ENCODE measurements around the gene FRAS1. TPM values are rescaled to one million over a fixed set of nuclear protein-coding genes. Genes with fewer than 3 reads are reported as not detected.

The FRAS1 gene
- total RNA-seq, 4 donors from 2014 or later, result 3.2 to 4.1 (median 3.4) TPM

DNA sequence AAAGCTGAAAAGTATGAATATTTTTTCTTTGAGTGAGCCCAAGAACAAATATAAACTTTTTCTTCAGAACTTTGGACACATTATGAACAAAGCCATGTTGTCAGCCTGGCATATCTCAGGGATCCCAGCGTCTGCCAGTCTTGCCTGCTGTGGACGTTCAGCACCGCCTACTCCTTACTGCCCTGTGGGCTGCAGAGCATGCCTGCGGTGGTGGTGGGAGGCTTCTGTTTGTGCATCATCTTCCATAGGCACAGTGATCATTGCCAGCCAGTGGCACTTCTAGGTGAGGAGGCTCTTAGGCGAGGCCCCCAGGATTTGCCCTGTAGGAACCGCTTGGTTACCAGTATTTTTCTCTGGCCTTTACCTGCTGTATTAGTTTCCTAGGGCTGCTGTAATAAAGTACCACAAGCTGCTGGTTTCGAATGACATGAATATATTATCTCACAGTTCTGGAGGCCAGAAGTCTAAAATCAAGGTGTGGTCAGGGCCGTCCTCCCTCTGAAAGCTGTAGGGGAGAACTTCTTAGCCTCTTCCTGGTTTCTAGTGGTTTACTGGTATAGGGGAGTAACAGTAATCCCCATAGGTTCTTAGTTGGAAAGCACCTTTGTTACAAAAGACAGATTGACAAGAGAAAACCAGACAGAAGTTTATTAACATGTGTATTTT lies 509.8 kb downstream of the FRAS1 start:
- Histone ChIP-seq H3K9me3 (no peaks in the 10 kb centered on the region), H3K4me3 (no peak overlapping the region), H3K4me1 (peaks cover 0 to 9% (median 0%) of the 10 kb centered on the region in 4 donors), H3K27ac (no peak overlapping the region), H3K27me3 (no peaks in the 10 kb centered on the region), H3K36me3 (no peaks in the 10 kb centered on the region)
- TF ChIP-seq, protein P1, sequence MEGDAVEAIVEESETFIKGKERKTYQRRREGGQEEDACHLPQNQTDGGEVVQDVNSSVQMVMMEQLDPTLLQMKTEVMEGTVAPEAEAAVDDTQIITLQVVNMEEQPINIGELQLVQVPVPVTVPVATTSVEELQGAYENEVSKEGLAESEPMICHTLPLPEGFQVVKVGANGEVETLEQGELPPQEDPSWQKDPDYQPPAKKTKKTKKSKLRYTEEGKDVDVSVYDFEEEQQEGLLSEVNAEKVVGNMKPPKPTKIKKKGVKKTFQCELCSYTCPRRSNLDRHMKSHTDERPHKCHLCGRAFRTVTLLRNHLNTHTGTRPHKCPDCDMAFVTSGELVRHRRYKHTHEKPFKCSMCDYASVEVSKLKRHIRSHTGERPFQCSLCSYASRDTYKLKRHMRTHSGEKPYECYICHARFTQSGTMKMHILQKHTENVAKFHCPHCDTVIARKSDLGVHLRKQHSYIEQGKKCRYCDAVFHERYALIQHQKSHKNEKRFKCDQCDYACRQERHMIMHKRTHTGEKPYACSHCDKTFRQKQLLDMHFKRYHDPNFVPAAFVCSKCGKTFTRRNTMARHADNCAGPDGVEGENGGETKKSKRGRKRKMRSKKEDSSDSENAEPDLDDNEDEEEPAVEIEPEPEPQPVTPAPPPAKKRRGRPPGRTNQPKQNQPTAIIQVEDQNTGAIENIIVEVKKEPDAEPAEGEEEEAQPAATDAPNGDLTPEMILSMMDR (IDR thresholded peaks at IDR 0.05), result no peak
- no peak for TF ChIP-seq POLR2A (IDR thresholded peaks at IDR 0.05)
- no peak for DNase-seq

DNA sequence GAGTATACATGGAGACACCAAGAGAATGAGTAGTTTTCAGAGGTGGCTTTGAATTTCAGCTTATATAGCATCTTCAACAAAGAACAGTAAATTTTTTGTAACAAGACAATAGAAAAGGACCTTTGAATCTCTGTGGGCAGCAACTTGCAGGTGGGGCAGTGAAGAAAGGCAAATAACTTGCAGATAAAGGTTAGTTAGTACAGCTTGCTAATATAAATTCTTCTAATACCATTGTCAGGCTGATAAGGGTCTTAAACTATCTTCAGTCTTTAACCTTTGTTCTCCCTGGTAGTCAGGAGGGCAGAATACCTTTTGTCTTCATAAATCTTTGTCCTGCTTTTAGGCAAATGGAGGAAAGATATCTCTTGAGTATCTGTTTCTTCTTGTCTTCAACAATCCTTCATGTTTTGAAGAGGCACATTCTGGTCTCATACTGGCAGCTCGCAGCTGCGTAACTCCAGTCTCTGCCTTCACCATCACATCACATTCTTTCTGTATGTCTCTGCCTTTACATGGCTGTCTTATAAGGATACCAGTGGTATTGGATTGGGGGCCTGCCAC lies 510.5 kb downstream of the FRAS1 start:
- no peak overlapping the region for H3K27ac ChIP-seq
- no peaks in the 10 kb centered on the region for H3K9me3 ChIP-seq
- H3K27me3 ChIP-seq, result no peaks in the 10 kb centered on the region
- no peaks in the 10 kb centered on the region for H3K36me3 ChIP-seq
- no peak for DNase-seq
- peaks cover 0 to 9% (median 0%) of the 10 kb centered on the region in 4 donors for H3K4me1 ChIP-seq
- TF ChIP-seq POLR2A (IDR thresholded peaks at IDR 0.05), result no peak
- TF ChIP-seq, protein P1 (IDR thresholded peaks at IDR 0.05), result no peak
- H3K4me3 ChIP-seq, result no peak overlapping the region

DNA sequence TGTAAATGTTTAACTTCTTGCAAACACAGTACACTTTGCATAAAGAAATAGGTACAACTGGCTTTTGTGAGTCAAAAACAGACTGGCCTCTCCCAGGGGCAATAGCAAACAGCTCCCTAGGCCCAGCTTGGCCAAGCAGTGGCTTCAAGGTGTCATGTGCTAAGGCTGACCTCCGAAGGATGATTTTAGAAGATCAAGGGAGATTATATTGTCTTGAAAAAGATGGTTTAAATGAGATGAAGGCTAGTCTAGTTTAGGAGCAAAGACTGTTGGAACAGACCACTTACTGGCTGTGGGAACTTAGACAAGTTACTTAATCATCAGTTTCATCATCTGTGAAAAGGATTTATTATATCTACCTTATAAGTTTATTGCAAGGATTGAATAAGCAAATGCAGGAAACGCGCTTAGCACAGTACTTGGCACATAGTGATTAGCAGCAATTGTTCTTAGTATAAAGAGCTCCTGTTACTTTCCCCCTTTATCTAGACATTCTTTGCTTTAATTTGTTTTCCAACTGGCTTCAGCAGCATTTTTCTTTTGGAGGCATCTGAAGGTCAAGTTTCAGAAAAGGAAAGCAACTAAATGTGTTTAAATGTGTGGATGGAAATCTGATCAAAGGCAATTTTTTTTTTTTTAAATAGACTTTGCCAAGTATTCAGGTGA lies 511.6 kb downstream of the FRAS1 start:
- no peak overlapping the region for H3K27ac ChIP-seq
- no peaks in the 10 kb centered on the region for H3K36me3 ChIP-seq
- no peaks in the 10 kb centered on the region for H3K27me3 ChIP-seq
- TF ChIP-seq, protein P1 (IDR thresholded peaks at IDR 0.05), result no peak
- no peak for TF ChIP-seq POLR2A (IDR thresholded peaks at IDR 0.05)
- no peak overlapping the region for H3K4me3 ChIP-seq
- DNase-seq, result no peak
- H3K4me1 ChIP-seq, result peaks cover 0 to 9% (median 0%) of the 10 kb centered on the region in 4 donors
- H3K9me3 ChIP-seq, result no peaks in the 10 kb centered on the region

DNA sequence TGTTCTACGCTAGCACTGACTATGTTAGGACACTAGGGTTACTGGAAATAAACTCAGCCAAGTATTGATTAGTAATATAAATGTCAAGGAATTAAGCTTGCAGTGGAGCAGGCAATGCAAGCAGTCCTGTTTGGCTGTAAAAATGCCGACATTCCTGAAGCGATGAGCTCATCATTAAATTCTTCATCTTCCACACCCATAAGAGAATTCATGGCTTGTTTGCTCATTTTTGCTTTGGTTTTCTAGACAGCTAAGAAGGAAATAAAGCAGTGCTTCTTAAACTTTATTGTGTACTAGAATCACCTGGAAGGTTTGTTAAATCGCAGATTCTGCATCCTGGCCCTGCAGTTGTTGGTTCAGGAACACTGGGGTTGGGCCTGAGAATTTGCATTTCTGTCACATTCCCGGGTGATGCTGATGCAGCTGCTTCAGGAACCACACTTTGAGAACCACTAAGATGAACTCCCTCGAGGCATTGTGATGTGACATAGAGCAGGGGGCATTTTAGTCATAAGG lies 512.2 kb downstream of the FRAS1 start:
- Histone ChIP-seq H3K27ac (no peak overlapping the region), H3K9me3 (no peaks in the 10 kb centered on the region), H3K4me3 (no peak overlapping the region), H3K36me3 (no peaks in the 10 kb centered on the region), H3K27me3 (no peaks in the 10 kb centered on the region), H3K4me1 (peaks cover 0 to 9% (median 0%) of the 10 kb centered on the region in 4 donors)
- DNase-seq, result no peak
- TF ChIP-seq, protein P1 (IDR thresholded peaks at IDR 0.05), result no peak
- no peak for TF ChIP-seq POLR2A (IDR thresholded peaks at IDR 0.05)

DNA sequence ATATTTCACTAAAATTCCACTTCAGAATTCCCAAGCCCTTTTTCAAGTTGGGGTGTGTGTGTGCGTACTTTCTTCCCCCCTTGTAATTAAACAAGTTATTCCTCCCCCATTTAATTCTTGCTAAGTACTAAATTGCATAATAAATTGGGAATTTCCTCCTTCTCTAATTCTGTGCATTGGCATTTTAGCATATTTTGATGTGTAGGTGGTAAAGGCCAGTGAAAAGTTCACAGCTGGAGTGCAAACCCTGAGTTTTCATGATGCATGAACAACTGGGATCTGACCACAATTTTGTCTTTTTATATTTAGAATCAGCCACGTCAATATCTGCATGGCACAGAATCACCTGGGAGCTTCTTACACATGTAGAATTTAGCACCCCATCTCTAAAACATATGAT lies 513.0 kb downstream of the FRAS1 start:
- no peak overlapping the region for H3K4me3 ChIP-seq
- no peak for DNase-seq
- peaks cover 0 to 9% (median 0%) of the 10 kb centered on the region in 4 donors for H3K4me1 ChIP-seq
- no peaks in the 10 kb centered on the region for H3K36me3 ChIP-seq
- TF ChIP-seq, protein P1 (IDR thresholded peaks at IDR 0.05), result no peak
- no peak for TF ChIP-seq POLR2A (IDR thresholded peaks at IDR 0.05)
- no peaks in the 10 kb centered on the region for H3K27me3 ChIP-seq
- H3K27ac ChIP-seq, result no peak overlapping the region
- no peaks in the 10 kb centered on the region for H3K9me3 ChIP-seq

Data from Peyer's patch (tissue), 4 donors.